HG02870 (cell line): ENCODE results near the gene B9D2.

ENCODE experiments used
- ATAC-seq: cut with Tn5 transposase; IDR thresholded peaks from one replicate; pipeline ENCODE4 v1.9.1; 2021; ENCODE audit warnings: mild to moderate bottlenecking, moderate library complexity; ENCODE audit not compliant: unreplicated experiment

B9D2 gene

DNA sequence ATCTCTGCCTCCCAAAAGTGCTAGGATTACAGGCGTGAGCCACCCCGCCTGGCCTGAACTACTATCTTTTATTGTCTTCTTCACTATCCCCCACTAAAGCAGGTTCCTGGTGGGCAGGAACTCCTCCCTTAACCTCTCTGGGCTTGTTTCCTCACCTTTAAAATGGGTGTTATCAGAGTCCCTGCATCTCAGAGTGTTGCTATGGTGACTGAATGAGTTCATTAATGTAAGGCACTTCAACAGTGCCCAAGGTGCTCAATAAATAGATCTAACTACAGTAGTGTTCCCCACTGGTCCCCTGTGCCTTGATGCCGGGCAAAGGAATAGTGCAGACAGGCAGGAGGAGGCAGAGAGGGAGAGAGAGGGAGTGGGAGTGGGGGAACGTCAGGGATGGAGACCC is 33.5 kb downstream of the B9D2 start:
- no peak for ATAC-seq

- no peak for ATAC-seq
These were observed 35.1 kb downstream of the B9D2 start for GRCh38 chr19:41328842-41329225.

DNA sequence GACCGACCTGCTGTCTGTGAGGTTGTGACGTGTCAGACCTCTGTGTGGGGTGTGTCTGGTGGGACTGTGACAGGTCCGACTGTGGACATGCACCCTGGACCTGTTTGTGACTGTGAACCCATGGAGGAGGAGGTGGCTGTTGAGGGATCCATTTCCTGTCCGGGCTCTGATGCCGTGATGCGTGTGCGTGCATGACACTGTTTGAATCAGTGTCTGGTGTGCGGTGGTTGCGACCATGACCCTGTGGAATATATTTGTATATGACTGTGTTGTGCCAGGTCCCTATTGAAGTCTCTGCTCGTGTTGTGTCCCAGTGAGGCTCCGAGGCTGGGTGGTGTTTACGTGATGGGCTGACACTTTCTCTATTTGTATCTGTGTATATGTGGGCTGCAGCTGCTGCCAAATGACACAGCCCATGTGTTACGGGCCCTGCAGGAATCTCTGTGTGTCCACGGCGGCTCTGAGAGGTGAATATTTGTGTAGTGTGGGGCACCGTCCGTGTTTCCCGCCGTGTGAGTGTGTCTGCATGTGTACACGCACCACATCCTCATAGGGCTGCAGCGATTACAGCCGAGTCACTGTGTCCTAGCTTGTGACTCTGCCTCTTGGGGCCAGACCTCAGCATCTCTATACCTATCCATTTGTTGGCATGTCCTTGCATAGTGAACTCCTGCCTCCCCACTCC is 35.6 kb downstream of the B9D2 start:
- no peak for ATAC-seq

DNA sequence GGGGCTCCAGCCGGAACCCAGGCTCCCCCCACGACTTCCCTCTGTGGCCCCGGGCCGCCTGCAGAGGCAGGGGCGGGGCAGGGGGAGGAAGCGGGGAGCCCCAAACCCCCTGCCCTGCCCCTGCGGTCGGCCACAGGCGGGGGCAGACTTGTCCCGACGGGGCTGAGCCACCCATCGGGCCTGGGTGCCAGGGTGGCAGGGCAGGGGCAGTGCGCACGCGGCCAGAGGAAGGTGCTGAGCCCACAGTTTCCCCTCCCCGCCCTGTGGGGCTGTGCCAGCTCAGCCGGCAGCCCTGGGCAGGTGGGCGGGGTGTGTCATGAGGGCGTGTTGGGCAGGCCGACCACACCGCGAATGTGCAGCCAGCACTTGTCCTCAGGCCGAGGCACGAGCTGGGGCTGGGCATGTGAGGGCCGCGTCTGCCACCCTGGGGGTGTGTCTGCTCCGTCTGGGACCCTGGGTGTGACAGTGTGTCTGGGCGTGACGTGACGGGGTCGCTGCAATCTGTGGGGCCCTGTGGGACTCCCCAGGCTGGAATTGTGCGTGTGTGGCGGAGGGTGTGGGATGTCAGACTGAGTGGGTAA is 36.3 kb downstream of the B9D2 start:
- no peak for ATAC-seq

- ATAC-seq = no peak
These were observed 36.8 kb downstream of the B9D2 start for GRCh38 chr19:41327076-41327575.

DNA sequence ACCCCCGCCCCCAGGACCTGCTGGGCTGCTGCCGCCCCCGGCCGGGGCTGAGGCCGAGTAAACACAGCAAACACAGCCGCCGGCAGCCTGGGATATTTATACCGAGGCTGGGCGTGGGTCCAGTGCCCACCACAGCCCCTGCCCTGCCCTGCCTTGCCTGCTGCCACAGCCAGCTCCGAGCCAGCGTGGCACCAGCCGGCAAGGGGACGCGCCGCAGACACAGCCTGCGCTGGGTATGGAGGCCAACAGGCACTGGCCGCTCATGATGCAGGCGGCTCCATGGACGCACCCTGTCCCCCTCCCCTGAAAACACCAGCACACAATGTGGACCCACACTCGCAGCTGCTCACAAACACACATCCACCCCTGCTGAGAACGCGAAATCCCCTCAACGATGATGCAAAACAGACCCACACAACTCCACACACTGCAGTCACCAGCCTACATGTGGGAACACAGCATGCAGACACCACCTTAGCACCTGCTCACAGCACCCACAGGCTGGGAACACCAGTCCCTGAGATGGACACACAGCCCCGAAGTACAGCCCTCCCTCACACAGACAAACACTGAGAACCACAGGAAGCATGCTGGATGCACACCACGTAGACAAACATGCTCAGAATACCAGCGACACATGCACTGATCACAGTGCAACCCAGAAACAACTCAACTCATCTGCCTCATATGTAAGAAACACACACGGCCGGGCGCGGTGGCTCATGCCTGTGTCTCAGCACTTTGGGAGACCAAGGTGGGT is 37.8 kb downstream of the B9D2 start:
- ATAC-seq = no peak

DNA sequence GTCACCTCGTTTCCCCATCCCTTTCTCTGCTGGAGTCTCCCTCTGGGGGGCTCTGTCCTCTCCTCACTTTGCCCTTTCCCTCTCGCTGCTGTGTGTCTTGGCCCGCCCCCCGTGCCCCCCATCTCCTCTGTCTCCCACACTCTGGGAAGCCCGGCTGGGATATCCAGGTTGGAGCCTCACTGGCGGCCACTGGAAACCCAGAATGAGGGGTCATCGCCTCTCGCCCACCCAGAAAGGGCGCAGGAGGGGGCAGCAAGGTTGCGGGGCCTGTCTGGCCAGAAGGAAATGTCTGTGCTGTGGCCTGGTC is 38.4 kb downstream of the B9D2 start:
- ATAC-seq = no peak

DNA sequence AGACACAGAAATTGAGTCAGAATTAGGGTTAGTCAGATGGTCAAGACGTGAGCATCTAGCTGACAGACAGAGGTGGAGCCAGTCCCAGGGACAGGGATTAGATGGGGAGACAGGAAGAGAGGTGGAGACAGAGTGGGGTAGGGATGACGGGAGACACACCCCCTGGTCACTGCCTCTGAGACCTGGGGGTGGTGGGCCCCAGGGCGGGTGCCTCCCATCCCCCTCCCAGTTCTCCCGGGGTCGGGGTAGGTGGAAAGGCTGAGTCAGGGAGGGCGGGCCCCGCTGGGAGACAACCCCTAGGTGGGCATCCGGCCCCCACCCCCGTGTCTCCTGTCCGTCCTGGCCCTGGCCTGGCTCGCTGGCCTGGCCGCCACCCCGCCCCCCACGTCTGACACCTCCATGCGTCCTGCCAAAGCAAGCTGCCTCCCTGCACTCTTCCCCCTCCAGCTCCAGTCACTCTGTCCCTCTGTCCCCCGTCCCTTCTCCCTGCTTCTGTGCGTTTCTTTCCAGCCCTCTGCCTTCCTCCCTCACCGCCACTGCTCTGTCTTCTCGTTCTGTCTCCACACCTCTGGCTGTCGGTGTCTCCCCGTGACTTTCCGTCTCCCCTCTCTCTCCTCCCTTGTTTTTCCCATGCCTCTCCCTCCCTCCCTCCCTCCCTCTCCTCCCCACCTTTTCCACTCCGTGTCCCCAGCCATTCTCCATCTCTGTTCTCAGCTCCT is 38.9 kb downstream of the B9D2 start:
- ATAC-seq = no peak

DNA sequence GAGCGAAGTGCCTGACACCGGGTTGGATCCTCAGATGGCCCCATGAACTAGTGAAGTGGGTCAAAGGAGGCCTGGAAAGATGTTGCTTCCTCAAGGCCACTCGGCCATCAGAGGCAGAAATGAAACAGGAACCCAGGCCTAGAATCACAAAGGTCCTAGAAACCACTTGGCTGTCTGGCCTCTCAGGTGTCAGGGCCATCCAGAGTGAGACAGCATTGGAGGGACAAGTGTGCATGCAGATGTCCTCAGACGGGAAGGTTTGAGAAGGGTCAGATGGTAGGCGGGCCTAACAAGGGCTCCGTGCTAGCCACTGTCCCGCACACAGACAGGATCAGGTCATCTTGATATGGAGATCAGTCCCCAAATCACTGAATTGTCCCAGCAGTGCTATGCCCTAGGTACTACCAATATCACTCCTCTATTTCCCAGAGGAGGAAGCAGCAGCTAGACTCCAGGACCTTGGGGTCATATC is 39.7 kb downstream of the B9D2 start:
- no peak for ATAC-seq

DNA sequence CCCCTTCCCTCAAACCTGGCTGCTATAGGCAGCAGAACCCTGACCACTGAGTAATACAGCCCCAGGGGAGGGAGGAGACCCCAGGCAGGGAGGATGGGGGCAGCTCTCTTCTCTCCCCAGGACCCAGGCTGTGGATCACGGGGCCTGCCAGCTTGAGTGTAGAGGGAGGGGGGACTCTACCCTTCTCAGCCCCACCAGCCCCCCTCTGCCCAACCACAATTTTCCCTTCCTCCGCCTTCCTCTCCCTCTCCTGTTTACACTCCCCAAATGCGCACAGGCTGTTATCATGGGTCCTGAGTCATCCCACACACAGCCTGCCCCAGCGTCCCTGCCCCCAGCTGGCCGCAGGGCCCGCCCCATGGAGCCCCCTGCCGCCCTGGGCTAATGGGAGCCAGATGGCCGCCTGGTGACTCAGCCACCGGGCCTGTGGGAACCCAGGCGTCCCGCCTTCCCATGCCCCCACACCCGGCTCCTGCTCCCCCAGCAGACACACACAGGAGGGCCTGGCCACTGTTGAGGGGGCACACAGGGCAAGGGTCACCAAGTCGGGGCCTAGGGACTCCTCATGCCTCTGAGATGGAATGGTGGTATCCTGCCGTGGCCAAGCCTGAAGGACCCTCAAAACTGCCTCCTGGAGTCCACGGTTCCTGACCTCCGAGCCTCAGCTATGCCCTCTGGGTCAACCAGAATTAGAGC is 40.4 kb downstream of the B9D2 start:
- no peak for ATAC-seq

GRCh38 chr19:41323023-41323422 is 40.9 kb downstream of the B9D2 start:
- ATAC-seq = no peak

DNA sequence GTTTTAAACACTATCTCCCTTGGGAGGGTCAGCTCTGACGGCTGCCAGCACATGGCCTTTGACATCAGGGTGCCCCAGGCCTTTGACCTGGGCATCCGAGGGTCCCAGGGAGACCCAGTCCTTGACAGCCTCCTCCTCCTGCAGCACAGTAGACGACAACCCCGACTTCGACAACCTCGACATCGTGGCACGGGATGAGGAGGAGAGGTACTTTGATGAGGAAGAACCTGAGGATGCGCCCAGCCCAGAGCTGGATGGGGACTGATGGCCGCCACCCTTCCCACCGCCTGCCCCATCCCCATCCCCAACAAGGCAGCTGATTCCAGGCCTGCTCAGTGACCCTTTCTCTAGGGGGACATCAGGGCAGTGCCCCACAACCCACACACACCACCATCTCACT is 41.5 kb downstream of the B9D2 start:
- no peak for ATAC-seq

DNA sequence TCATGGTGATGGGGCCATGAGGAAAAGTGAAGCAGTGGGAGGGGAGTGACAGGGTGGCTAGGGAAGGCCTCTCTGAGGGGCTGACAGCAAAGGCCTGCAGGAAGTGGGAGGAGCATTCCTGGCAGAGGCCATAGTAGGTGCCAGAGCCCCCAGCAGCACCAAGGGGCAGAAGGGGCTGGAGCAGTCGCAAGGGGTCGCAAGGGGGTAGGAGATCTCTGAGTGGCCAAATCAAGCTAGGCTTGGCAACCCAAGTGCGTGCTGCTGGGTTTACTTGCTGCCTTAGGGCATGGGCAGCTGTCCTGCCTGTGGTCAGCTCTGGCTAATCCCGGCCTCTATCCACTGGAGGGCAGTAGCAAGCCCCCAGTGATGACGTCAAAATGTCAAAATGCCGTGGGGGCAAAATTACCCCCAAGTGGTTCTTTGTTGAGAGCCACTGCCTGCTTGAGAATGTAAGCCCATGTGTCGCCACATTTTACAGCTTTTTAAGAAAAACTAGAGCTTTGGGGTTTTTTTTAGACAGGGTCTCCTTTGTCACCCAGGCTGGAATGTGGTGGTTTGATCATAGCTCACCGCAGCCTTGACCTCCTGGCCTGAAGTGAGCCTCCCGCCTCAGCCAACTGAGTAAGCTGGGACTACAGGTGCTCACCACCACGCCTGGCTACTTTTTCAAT is 42.2 kb downstream of the B9D2 start:
- ATAC-seq = no peak

DNA sequence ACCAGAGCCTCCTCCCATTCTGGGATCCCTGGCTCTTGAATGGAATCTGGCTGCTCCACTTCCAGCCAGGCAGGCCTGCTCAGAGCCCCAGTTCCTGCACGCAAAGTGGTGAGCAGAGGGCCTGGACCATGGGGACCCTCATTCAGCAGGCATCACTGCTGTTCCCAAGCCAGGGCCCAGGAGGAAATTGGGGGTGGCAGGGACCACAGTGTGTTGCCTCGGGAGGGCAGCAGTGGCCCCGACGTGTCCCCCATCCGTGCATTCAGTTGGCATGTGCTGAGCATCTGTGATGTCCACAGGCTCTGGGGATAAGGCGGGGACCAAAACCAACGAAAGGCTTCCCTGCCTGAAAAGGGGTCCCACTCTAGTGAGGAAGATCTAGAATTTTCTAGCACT is 42.7 kb downstream of the B9D2 start:
- no peak for ATAC-seq

DNA sequence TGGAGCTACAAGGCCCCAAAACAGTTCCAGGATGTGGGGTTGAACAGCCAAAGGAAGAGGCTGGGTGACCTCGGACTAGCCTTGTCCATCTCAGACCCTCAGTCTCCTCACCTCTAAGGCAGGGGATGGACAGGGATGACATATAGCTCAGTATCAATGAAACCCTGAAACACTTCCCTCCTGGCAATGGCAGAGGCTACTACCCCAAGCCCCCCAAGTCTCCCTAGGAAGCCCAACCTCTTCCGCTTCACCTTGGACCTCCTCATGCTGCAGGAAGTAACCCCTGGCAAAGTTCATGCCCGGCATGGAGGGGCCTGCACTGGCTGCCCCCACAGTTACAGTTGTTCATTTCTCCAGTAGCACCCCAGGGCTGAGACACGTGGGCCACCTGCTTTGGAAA is 43.4 kb downstream of the B9D2 start:
- ATAC-seq = no peak

DNA sequence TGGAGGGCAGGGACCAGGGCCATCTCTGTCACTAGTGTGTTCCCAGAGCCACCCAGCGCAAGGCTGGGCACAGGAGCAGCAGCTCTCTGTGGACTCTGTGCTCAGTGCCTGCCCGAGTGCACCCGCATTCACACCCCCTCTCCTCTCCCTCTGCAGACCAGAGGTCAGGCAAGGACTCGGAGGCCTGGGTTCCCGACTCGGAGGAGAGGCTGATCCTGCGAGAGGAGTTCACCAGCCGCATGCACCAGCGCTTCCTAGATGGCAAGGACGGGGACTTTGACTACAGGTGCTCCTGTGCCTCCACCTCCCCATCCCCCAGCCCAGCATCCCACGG is 43.8 kb downstream of the B9D2 start:
- ATAC-seq = no peak

- no peak for ATAC-seq
These were observed 44.3 kb downstream of the B9D2 start for GRCh38 chr19:41319500-41320184.

GRCh38 chr19:41318696-41319499 is 45.1 kb downstream of the B9D2 start:
- no peak for ATAC-seq

DNA sequence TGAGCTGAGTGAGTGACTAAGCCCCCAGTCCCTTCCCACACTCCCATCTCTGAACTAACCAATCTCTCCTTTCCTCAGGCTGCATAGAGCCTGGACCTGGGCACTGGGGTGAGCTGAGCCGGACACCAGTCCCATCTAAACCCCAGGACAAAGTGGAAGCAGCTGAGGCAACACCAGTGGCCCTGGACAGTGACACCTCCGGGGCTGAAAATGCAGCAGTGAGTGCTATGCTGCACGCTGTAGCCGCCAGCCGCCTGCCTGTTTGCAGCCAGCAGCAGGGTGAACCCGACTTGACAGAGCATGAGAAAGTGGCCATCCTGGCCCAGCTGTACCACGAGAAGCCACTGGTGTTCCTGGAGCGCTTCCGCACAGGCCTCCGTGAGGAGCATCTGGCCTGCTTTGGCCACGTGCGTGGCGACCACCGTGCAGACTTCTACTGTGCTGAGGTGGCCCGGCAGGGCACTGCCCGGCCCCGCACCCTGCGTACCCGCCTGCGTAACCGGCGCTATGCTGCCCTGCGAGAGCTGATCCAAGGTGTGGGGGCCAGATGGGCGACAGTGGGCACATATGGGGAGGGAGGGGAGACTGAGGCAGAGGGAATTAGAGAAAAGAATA is 47.5 kb downstream of the B9D2 start:
- no peak for ATAC-seq
